Natural killer cell (primary cell): ENCODE data around the gene CAMSAP1. TPM values are rescaled to one million over a fixed set of nuclear protein-coding genes. Genes with fewer than 3 reads are reported as not detected.
A peak's percentile ranks its signal among the peaks of the same experiment; 100 is the strongest.

Source experiments
- ATAC-seq, 3 donors: fragments of 150-1000 bp in 2 of 3; fragments of 200-7000 bp in 1 of 3; cut with Tn5 transposase; 1 replicate in 1 of 3; 2 replicates in 2 of 3; pipeline ENCODE4 v1.10.0; 2021; ENCODE audit warnings: mild to moderate bottlenecking in 2 of 3, moderate library complexity in 2 of 3
- DNase-seq, 2 donors: peaks; one replicate each; pipeline versions ENCODE4 v3.0.0 to v3.0.0-alpha.2; 2013 to 2021; ENCODE audit warnings: mixed read lengths in 1 of 2
- H3K27ac ChIP-seq: one replicate; pipeline ENCODE4 v1.5.1; 2013; ENCODE audit warnings: mild to moderate bottlenecking, low read length
- H3K27me3 ChIP-seq: one replicate; pipeline ENCODE4 v1.6.1; 2013; ENCODE audit warnings: low read length; ENCODE audit not compliant: control insufficient read depth, insufficient read depth
- H3K36me3 ChIP-seq: one replicate; pipeline ENCODE4 v1.6.1; 2013; ENCODE audit warnings: low read length; ENCODE audit not compliant: control insufficient read depth, insufficient read depth
- H3K4me1 ChIP-seq: one replicate; pipeline ENCODE4 v1.6.1; 2013; ENCODE audit warnings: low read length; ENCODE audit not compliant: control insufficient read depth, insufficient read depth
- H3K4me3 ChIP-seq: one replicate; pipeline ENCODE4 v1.5.1; 2013; ENCODE audit warnings: low read length
- H3K9me3 ChIP-seq: one replicate; pipeline ENCODE4 v1.6.1; 2013; ENCODE audit warnings: low read length; ENCODE audit not compliant: control insufficient read depth, insufficient read depth
- H3K27ac Mint-ChIP-seq, 2 donors: one replicate each; pipeline ENCODE4 v1.8.0; 2022; ENCODE audit warnings: mild to moderate bottlenecking in 2 of 2, mixed read lengths in 2 of 2, moderate library complexity in 1 of 2
- H3K27me3 Mint-ChIP-seq, 2 donors: one replicate each; pipeline ENCODE4 v1.8.0; 2022; ENCODE audit warnings: low read depth in 2 of 2, mixed read lengths in 2 of 2
- H3K36me3 Mint-ChIP-seq: one replicate; pipeline ENCODE4 v1.8.0; 2022; ENCODE audit warnings: mixed read lengths
- H3K4me1 Mint-ChIP-seq, 2 donors: one replicate each; pipeline ENCODE4 v1.8.0; 2022; ENCODE audit warnings: mixed read lengths in 2 of 2
- H3K4me3 Mint-ChIP-seq: one replicate; pipeline ENCODE4 v1.8.0; 2022; ENCODE audit warnings: mild to moderate bottlenecking, moderate library complexity, mixed read lengths
- H3K9me3 Mint-ChIP-seq, 2 donors: one replicate each; pipeline ENCODE4 v1.8.0; 2022; ENCODE audit warnings: mixed read lengths in 2 of 2
- WGBS: methylation state at CpG from one replicate; pipeline ENCODE4 v1.1.7; 2013; ENCODE audit warnings: missing lambda C conversion rate; ENCODE audit not compliant: insufficient coverage; 5-methylcytosine and 5-hydroxymethylcytosine counted together
- intact Hi-C: fragments of 100-400 bp; cut with micrococcal nuclease; formaldehyde crosslinking; loops from one replicate; pipeline ENCODE4 v1.14.2; 2022
- total RNA-seq, 4 donors: library from RNA; stranded (reverse); fragments of 120-200 nt in 1 of 4; gene quantifications; one replicate each; pipeline versions ENCODE4 v1.2.3 to v1.2.4, GENCODE V29; 2013 to 2022
- TF ChIP-seq, protein P1 (sequence below): fragments of 200-600 bp; IDR thresholded peaks from one replicate; pipeline ENCODE4 v1.8.0; 2022; ENCODE audit warnings: antibody characterized with exemption

CAMSAP1 gene
- total RNA-seq, 3 donors from 2014 or later (not counting 1 experiment from before 2014, with no cell fraction given), result 25.9 to 33.5 (median 28.1) TPM

DNA sequence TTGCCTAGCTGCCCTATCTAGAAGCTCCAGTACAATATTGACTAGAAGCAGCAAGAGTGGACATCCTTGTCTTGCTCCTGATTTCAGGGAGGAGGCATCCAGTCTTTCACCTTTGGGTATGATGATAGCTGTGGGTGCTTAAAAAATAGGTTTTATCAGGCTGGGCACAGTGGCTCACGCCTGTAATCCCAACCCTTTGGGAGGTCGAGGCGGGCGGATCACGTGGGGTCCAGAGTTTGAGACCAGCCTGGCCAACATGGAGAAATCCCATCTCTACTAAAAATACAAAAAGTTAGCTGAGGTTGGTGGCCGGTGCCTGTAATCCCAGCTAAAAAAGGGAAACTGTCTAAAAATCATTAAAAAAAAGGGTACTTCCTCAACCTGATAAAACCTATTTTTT, 2.0 kb upstream of the CAMSAP1 start:
- H3K27ac ChIP-seq, result no peak overlapping the region
- ATAC-seq (no peak), DNase-seq (no peak)
- WGBS, result 95% methylated on average over 5 of the region's 6 CpGs
- H3K9me3 Mint-ChIP-seq, result peaks cover 0 to 7% of the 10 kb centered on the region in 2 donors
- H3K27me3 ChIP-seq, result no peaks in the 10 kb centered on the region
- H3K36me3 ChIP-seq, result peaks cover 13% of the 10 kb centered on the region
- intact Hi-C loops, result loop anchor here (2.0 kb wide), 1 partner anchor 17 kb away; no protein-coding TSS in a partner anchor
- H3K27me3 Mint-ChIP-seq, result no peaks in the 10 kb centered on the region
- H3K4me3 Mint-ChIP-seq, result peak overlapping the region; percentile 79
- H3K4me1 ChIP-seq, result peaks cover 28% of the 10 kb centered on the region
- peak overlapping the region; percentile 69 to 71 for H3K27ac Mint-ChIP-seq
- H3K9me3 ChIP-seq, result peaks cover 10% of the 10 kb centered on the region
- no peak overlapping the region for H3K4me3 ChIP-seq
- H3K4me1 Mint-ChIP-seq, result peaks cover 42 to 43% of the 10 kb centered on the region in 2 donors
- H3K36me3 Mint-ChIP-seq, result peaks cover 7% of the 10 kb centered on the region
- TF ChIP-seq, protein P1, sequence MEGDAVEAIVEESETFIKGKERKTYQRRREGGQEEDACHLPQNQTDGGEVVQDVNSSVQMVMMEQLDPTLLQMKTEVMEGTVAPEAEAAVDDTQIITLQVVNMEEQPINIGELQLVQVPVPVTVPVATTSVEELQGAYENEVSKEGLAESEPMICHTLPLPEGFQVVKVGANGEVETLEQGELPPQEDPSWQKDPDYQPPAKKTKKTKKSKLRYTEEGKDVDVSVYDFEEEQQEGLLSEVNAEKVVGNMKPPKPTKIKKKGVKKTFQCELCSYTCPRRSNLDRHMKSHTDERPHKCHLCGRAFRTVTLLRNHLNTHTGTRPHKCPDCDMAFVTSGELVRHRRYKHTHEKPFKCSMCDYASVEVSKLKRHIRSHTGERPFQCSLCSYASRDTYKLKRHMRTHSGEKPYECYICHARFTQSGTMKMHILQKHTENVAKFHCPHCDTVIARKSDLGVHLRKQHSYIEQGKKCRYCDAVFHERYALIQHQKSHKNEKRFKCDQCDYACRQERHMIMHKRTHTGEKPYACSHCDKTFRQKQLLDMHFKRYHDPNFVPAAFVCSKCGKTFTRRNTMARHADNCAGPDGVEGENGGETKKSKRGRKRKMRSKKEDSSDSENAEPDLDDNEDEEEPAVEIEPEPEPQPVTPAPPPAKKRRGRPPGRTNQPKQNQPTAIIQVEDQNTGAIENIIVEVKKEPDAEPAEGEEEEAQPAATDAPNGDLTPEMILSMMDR, result no peak

DNA sequence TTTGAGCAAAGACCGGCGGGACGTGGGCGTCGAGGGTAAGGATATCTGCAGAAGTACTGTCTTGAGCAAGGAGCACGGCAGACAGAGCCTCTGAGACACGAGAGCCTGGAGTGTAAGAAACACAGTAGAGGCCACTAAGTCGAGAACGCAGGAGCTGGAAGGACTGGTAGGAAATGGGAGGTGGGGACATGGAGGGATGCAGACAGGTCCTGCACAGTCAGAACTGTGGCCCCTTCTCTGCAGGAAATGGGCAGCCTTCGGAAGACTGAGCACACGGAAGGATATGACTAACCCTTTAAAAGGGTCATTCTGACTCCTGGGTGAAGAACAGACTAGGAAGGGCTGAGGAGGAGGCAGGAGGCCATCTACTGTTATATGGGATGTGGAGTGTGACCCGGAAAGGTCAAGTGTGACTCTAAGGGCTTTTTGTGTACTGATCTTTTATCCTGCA, 1.4 kb upstream of the CAMSAP1 start:
- DNase-seq (no peak), ATAC-seq (no peak)
- H3K4me1 Mint-ChIP-seq, result peaks cover 42 to 43% of the 10 kb centered on the region in 2 donors
- intact Hi-C loops, result loop anchor here (2.0 kb wide), 1 partner anchor 18 kb away; no protein-coding TSS in a partner anchor
- H3K27me3 ChIP-seq, result no peaks in the 10 kb centered on the region
- H3K27ac Mint-ChIP-seq, result peak overlapping the region; percentile 69 to 71
- peaks cover 28% of the 10 kb centered on the region for H3K4me1 ChIP-seq
- H3K36me3 Mint-ChIP-seq, result peaks cover 4% of the 10 kb centered on the region
- peaks cover 0 to 6% of the 10 kb centered on the region in 2 donors for H3K9me3 Mint-ChIP-seq
- H3K27me3 Mint-ChIP-seq, result no peaks in the 10 kb centered on the region
- WGBS, result 91% methylated on average over 12 of the region's 12 CpGs
- peak overlapping the region; percentile 79 for H3K4me3 Mint-ChIP-seq
- TF ChIP-seq, protein P1, result no peak
- no peak overlapping the region for H3K4me3 ChIP-seq
- peaks cover 6% of the 10 kb centered on the region for H3K9me3 ChIP-seq
- peaks cover 11% of the 10 kb centered on the region for H3K36me3 ChIP-seq
- H3K27ac ChIP-seq, result no peak overlapping the region

DNA sequence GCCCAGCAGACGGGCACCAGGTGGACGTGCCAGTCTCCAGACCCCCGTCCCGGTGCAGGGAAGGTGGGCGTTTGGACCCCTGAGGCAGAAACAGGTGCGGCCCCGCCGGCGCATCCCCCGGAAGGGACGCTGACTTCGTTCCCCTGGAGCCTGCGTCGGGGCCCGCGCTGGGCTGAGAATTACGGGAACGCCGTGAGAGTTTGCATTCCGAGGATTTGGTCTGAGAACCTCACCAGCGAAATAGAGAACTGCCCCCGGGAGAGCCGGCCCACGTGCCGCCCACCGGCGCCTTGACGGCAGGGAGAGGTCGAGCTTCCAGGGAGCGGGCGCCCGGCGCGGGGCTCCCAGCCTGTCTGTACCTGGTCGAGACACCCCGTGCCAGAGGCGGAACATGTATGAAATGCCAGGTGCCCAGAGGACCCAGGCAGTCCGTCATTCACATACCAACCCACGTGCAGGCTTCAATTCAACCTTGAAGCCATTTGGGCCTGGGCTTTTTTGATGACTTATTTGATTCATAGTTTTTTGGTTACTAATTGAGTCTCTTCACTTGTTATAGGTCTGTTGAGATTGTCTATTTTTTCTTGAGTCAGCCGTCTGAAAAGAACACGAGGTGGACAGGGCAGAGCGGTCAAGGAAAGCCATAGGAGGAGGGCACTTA, 877 bp upstream of the CAMSAP1 start:
- 20% methylated on average over 42 of the region's 42 CpGs for WGBS
- peak in 1 of 2 donors; percentile 29 for DNase-seq
- H3K4me3 ChIP-seq, result peak overlapping the region; percentile 61
- H3K27me3 ChIP-seq, result no peaks in the 10 kb centered on the region
- Mint-ChIP-seq H3K4me1 (peaks cover 42 to 43% of the 10 kb centered on the region in 2 donors), H3K36me3 (no peaks in the 10 kb centered on the region), H3K27ac (peak overlapping the region; percentile 69 to 71), H3K9me3 (peaks cover 0 to 3% of the 10 kb centered on the region in 2 donors), H3K27me3 (no peaks in the 10 kb centered on the region), H3K4me3 (peak overlapping the region; percentile 79)
- peaks cover 6% of the 10 kb centered on the region for H3K36me3 ChIP-seq
- ATAC-seq, result no peak
- peaks cover 28% of the 10 kb centered on the region for H3K4me1 ChIP-seq
- intact Hi-C loops, result loop anchor here (2.0 kb wide), 1 partner anchor 19 kb away; no protein-coding TSS in a partner anchor
- H3K27ac ChIP-seq, result peak overlapping the region; percentile 38
- TF ChIP-seq, protein P1, result no peak
- H3K9me3 ChIP-seq, result peaks cover under 1% of the 10 kb centered on the region
